HG03571 (cell line): ENCODE data around the gene SRRM4.

Experiments
- ATAC-seq: cut with Tn5 transposase; IDR thresholded peaks from one replicate; pipeline ENCODE4 v1.9.1; 2021; ENCODE audit not compliant: unreplicated experiment

Gene SRRM4

GRCh38 chr12:119158402-119158801, 177.1 kb downstream of the SRRM4 start:
- no peak for ATAC-seq

GRCh38 chr12:119159844-119160243, 178.5 kb downstream of the SRRM4 start:
- ATAC-seq: no peak

DNA sequence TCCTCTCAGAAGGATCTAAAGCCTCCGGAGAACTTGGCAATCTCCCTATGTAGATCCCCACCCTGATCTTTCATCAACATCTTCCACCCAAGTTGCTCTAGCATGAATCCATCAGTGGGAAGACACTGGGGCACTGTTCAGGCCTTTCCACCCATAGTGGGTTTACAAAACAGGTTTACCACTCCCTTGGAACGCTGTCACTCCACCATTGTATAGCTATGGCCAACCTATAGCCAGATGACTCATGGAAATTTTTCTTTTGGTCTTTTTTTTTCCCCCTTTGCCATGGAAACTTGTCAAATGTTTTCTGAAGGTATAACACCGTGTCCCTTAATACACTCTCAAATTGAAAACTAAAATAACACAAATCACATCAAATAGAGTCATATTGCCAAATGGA, 186.6 kb downstream of the SRRM4 start:
- no peak for ATAC-seq

DNA sequence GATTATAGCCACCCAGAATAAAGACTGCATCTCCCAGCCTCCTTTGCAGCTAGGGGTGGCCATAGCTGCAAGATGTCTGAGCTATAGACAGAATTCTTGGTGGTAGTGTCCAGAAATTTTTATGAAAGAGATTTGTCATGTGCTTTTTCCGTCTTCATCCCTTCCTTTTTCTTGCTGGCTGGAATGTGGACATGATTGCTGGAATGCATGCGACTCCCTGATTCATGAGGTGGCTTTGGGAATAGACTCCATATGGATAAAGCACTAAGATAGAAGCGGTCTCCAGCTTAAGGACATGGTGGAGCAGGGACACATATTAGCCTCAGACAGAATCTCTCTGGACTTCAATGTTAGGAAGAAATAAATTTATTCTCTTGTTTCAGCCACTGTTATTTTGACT, 187.4 kb downstream of the SRRM4 start:
- no peak for ATAC-seq

GRCh38 chr12:119169150-119169549, 187.8 kb downstream of the SRRM4 start:
- ATAC-seq: no peak

- no peak for ATAC-seq
These were observed 189.9 kb downstream of the SRRM4 start for GRCh38 chr12:119171291-119171690.

DNA sequence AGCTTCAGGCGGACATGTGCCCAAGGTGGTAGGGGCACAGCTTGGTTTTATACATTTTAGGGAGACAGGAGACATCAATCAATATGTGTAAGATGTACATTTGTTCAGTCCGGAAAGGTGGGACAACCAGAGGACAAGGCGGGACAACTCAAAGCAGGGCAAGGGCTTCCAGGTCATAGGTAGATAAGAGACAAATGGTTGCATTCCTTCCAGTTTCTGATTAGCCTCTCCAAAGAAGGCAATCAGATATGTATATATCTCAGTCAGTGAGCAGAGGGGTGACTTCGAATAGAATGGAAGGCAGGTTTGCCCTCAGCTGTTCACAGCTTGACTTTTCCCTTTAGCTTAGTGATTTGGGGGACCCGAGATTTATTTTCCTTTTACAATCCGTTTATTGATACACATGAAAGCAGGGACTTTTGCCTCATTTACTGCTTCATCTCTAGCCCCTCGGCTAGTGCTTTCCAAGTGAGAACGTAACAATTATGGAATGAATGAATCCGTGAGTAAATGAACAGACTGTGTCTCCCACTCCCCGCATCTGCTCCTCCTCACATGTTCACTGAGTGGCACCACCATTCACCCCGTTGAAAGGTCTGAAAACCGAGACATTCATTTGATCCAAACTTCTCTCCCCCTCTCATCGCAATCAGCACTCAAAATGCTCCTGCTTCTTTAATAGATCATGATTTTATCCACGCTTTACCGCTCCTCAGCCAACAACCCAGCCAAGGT, 190.5 kb downstream of the SRRM4 start:
- no peak for ATAC-seq

DNA sequence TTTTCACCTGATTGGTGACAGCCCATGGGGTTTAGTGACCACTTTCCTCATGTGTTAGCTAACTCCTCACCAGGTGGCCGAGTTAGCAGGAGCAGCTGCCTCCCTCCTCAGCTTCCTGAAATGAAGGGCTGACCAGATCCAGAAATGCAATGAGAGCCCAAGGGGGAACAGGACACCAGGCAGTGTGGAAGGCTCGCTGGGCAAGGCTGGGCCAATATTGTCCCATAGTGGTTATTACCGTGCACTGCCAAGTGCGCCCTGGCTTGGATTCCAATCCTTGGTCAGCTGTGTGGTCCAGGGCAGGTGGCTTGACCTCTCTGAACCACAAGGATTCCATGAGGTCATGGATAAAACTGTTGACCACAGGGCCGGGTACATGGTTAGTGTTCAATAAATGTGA, 193.7 kb downstream of the SRRM4 start:
- no peak for ATAC-seq

DNA sequence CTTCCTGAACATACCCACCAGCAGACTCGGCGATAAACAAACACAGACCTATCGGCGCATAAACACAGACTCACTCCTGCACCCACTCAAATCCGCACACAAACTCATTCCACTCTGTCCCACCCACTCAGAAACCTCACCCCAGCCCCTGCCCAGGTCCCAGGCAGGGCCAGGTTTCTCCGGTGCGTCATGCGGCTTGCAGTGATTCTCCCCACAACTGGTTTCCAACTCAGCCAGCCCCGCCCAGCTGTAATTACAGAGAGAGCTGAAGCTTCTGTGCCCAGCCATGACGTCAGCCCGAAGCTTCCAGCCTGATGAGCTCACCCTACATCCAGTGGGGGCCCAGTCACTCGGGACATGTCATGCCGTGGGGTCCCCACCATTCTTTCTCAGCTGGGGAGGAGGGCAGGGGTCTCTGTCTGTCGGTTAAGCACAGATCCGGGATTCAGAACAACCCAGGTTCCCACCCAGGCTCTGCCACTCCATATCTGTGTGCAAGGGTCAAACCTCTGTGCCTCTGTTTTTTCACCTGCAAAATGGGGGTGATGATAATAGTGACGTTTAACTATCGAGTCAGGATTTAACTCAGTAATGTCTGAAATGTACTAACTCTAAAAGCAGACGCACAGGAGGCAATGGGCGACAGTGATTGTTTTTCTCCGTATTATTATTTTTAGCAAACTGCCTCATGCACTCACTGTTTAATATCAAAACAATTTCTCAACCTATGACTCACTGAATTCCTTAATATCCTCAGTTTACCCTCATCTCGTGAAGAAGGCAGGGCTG, 195.1 kb downstream of the SRRM4 start:
- no peak for ATAC-seq

- ATAC-seq: no peak
These were observed 195.7 kb downstream of the SRRM4 start for GRCh38 chr12:119177056-119177325.

- ATAC-seq: no peak
These were observed 196.5 kb downstream of the SRRM4 start for GRCh38 chr12:119177724-119178380.

GRCh38 chr12:119178544-119179334, 197.4 kb downstream of the SRRM4 start, which contains the start of gene HSPB8:
Gene HSPB8 (plus strand): TSS chr12:119178931. CDS start chr12:119179313, 382 bp downstream.
- ATAC-seq: no peak

- no peak for ATAC-seq
These were observed 198.1 kb downstream of the SRRM4 start for GRCh38 chr12:119179335-119180021.

DNA sequence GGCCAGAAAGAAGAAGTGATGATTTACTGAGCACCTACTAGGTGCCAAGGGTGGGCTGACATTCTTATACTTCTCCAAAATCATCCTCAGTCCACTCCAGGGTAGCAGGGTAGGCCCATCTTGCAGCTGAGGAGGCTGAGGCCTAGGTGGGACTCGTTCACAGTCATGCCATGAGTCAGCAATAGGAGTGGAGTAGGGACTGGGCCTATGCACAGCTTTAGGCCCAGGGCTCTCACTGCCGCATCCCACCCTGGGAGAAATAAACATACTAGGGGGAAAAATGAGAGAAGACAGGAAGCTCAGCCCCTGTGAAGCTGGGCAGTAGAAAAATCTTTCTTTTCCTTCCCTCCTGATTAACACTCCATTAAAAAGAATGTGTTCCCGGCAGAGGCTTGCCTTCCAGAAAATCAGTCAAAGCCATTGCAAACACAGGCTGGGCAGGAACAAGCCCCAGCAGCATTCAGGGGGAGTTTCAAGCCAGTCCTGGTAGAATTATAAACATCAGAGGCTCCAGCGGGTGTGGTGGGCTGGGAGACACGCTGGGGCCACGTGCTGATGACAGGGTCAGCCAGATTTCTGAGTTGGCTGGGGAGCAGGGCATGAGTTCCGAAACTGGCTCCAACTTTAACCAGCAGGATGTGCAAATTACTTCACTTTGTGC, 199.2 kb downstream of the SRRM4 start:
- no peak for ATAC-seq

DNA sequence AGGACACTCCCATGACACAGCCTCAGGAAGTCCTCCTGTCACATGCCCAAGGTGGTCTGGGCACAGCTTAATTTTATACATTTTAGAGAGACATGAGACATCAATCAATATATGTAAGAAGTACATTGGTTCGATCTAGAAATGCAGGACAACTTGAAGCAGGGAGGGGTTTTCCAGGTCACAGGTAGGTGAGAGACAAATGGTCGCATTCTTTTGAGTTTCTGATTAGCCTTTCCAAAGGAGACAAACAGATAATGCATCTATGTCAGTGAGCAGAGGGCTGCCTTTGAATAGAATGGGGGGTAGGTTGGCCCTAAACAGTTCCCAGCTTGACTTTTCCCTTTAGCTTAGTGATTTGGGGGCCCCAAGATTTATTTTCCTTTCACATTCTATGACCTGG, 199.9 kb downstream of the SRRM4 start:
- ATAC-seq: no peak

- ATAC-seq: no peak
These were observed 200.6 kb downstream of the SRRM4 start for GRCh38 chr12:119181944-119182343.

GRCh38 chr12:119182701-119183493, 201.6 kb downstream of the SRRM4 start:
- no peak for ATAC-seq

DNA sequence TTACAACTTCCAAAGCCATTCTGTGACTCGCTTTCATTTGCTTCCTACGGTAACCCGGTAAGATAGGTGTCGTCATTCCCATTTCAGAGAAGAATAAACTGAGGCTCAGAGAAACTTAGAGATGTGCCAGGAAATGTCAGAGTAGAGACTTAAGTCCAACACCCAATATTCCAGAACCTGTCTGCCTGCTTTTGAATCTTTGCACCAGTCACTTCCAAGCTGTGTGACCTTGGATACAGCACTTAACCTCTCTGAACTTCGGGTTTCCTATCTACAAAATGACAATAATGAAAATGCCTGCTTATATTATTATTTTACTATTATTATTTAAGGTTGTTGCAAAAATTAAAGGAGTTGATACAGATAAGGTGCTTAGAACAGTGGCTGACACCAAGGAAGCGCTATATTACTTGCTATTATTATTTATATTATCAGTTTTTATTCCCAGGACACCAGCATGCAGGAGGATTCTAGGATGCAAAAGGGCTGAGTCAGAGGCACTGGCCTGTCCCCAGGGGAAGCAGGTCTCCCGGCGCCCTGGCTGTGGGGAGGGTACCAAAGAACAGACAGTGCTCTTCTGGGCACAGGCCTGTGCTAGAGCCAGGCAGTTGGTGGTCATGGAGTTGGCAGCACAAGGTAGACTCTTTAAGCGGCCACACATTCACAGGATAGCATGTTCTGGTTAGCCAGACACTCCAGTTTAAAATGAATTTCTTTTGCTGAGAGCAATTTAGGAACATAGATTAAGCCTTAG, 202.8 kb downstream of the SRRM4 start:
- ATAC-seq: no peak

- ATAC-seq: no peak
These were observed 213.9 kb downstream of the SRRM4 start for GRCh38 chr12:119195256-119195655.
